GM18502 (cell line): ENCODE results near the gene SLC13A5.
"Not testable (repeated sequence)": the region's sequence is repeated elsewhere in the genome, so short reads cannot be mapped to it uniquely, and the experiment has no call there.

Experiments
- ATAC-seq: cut with Tn5 transposase; IDR thresholded peaks from one replicate; pipeline ENCODE4 v1.9.1; 2021; ENCODE audit warnings: mild to moderate bottlenecking; ENCODE audit not compliant: unreplicated experiment, poor library complexity

SLC13A5 gene

DNA sequence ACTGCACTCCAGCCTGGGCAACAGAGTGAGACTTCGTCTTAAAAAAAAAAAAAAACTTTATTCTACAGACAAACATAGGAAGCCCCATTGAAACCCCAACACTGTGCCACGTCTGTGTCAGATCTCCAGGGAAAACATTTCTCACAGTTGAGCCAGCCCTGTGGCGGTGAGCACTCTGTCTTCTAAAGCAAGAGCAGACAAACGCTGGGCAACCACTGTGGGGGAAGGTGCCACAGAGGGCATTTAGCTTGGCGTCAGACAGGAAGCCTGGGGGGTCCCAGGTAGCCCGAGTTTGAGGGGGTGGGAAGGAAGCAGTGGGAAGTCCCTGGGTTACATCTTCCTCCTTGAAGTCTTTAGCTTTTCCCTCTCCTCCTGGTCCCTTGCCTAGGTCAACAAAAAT lies 45.7 kb downstream of the SLC13A5 start:
- no peak for ATAC-seq

DNA sequence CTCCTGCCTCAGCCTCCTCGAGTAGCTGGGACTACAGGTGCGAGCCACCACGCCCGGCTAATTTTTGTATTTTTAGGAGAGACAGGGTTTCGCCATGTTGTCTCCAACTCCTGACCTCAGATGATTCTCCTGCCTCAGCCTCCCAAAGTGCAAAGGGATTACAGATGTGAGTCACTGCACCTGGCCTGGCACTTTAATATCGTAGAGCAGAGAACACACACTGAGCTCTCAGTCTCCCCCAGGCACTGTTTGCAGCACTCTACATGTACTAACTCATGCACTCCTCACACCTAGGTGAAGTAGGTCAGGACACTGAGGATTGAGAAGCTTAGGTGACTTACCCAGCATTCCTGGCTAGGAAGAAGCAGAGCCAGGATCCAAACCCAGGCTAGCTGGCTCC lies 46.6 kb downstream of the SLC13A5 start:
- ATAC-seq: no peak

DNA sequence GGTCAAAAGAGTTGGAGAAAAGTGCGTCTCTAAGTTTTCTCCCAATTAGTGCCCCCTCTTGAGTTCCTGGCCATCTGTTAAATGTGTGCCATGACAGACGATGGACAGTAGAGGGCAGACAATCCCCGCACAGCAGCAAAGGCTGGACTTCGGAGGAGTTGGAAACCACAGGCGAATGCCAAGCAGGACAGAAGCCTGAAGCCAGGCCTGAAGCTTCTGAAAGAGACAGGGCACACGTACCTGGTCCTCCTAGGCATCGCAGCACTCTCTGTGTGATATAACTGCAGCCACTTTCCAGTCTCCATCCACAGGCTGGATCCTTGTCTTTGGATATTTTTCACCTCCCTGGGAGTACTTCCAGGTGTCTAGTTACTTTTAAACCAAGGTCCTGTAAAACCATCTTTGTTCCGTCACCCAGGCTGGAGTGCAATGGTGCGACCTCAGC lies 47.1 kb downstream of the SLC13A5 start:
- ATAC-seq: no peak

DNA sequence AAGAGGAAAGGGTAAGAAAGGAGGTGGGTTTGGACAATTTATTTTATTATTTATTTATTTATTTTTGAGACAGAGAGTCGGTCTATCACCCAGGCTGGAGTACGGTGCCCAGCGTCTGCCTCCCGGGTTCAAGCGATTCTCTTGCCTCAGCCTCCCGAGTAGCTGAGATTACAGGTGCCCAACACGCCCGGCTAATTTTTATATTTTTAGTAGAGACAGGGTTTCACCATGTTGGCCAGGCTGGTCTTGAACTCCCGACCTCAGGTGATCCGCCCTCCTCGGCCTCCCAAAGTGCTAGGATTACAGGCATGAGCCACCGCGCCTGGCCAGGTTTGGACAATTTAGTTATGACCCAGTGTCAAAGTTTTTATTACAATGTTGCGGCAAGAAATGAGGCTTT lies 50.0 kb downstream of the SLC13A5 start:
- not testable (repeated sequence) for ATAC-seq

DNA sequence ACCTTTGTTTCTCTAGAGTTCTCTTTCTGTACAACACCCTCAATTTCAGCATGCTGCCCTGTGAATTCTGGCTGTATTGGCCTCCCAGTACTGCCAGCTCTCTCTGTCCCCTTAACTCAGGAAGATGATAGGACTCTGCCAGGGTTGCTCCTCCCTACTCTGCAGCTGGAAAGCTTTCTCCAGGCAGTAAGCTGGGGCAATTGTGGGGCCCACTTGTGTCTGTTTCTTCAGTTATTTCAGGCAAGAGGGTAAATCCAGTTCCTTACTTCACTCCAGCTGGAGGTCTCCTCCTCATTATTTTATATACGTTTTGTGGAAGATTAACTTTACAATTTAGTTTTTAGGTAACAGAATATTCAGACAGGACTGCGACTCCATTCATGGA lies 51.7 kb downstream of the SLC13A5 start:
- no peak for ATAC-seq

DNA sequence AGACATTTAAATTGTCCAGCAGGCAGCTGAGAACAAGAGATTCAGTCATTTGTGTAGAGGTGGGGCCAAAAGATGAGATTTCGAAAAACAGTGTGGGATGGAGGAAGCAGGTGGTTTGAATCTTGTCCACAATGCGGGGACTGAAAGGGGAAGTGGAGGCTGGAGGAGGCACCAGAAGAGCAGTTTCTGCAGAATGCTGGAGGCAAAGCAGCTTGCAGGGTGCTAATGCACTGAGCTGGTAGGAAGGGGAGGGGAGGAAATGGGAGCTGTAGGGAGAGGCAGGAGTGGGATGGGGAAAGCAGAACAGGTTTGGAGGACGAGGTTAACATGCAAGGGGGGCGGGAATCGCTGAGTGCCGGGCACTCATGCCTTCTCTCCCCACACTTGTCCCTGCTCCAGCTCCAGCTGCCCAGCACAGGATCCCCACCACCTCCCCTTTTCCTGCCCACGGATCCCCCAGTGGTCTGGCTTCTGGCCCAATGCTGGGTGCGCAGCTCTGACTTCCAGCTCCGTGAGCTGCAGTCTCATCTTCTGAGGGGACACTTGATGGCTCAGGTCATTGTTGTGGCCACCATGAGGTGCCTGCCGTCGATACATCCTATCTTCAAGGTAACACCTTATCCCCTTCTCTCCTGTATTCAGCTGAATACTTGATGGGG lies 52.2 kb downstream of the SLC13A5 start:
- peak; percentile 75 for ATAC-seq

DNA sequence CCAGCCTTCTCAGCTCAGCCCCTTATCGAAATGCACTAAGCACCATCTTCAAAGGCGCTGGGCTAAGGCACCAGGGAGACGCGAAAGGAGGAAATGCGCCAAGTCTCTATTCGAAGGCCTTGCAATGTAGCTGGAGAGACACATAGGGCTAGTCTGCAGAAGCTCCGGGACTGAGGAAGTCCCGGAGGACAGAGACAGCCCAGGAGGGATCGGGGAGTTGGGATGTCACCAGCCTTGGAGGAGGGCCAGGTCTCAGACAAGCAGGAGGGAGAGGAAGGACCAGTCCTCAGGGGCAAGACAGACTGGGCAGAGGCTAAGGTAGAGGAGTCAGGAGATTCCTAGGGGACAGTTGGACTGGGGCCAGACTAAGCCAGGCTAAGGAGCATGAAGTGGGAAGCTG lies 53.1 kb downstream of the SLC13A5 start:
- no peak for ATAC-seq

DNA sequence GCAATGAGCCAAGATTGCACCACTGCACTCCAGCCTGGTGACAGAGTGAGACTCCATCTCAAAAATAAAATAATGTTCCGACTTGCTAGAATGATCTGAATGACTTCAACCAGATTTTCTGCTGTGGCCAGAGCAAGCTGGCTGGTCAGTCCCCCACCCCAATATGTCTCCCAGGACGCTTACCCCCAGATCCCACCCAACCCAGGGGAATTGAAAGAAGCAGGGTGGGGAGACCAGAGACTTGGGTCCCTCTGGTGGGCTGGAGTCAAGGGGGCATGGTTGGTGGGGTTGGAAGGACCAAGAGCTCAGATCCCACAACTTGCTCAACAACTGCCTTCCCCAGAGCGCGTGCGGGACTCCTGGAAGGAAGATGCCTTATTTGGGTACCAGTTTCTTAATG lies 54.8 kb downstream of the SLC13A5 start:
- not testable (repeated sequence) for ATAC-seq

DNA sequence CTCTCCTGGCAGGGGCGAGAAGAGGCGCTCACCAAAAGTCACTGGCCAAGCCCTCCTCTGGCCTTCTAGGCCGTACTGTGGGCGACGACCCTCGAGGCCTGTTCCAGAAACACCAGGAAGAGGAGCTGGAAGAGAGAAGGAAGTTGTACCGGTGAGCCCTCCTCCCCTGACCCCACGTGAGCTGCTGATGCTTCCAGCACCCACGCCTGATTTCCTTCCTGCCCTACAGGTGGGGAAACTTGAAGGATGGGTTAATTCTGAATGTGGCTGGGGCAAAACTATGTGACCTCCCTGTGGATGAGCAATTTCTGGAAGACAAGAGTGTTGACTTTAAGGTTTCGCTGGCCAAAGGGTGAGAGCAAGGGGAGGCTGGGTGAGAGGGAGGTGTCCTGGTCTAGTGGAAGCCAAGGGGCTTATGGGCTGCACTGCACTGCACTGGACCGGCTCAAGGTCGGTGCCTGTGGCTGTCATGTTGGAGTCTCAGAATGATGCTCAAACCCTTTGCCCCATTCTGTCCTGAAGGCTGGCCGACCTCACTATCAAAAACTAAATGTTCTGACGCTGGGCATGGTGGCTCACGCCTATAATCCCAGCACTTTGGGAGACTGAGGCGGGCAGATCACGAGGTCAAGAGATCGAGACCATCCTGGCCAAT lies 55.4 kb downstream of the SLC13A5 start:
- ATAC-seq: no peak

DNA sequence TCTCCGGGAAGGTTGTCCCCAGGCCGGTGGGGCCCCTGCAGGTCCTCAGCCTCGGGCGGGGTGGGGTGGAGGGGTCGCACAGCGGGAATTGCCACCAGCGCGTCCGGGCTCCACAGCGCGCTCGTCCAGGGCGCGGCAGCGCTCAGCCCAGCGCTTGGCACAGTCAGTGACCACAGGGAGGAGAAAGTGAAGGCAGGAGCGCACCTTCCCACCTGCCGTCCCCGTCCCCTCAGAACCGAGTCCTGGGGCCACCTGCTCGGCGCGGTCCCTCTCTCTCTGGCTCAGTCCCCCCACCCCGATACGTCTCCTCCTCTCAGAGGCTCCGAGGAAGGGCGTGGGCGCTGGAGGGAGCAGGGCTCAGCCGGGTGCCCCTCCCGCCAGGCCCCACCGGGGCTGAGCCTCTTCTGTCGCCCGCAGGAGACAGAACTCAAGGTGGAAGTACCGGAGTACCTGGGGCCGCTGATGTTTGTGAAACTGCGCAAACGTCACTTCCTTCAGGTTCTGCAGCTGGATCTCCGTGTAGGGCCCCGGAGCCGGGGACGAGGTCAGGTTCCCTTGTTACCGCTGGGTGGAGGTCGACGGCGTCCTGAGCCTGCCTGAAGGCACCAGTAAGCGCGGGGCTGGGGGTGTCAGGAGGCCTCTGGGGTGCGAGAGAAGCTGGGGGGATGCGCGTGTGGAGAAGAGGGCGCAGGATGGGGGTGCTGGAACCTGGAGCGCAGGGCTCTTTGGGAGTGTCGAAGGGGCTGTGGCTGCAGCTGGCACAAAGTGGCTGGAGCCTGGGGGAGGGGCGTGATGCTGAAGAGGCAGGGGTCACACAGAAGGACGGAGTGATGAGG lies 56.2 kb downstream of the SLC13A5 start:
- ATAC-seq: peak; percentile 38

DNA sequence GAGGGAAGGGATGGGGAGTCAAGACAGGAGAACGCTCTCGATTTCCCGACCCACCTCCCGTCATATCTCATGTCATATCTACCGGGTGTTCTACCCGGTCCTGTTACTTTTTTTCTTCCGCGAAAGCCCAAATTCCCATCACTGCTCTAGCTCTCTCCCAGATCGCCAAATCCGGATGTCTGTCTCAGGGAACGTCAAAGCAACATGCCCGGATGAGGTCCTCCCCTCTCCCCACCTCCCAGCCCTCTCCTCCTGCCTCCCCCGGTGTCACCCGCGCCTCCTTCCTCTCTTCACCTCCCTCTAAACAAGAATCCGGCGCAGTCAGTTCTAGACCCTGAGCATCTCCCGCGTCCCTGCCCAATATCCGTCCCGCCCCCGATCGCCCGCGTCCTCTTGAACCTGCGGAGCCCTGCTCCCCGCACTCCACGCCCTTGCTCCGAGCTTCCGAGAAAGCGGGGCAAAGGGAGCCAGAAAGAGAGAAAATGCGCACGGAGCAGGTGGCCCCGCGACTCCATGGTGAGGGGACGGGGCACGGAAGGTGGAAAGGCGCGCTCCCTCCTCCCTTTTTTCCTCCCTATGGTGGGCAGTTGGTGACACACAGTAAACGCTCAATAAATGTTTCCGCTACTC lies 57.3 kb downstream of the SLC13A5 start:
- not testable (repeated sequence) for ATAC-seq

DNA sequence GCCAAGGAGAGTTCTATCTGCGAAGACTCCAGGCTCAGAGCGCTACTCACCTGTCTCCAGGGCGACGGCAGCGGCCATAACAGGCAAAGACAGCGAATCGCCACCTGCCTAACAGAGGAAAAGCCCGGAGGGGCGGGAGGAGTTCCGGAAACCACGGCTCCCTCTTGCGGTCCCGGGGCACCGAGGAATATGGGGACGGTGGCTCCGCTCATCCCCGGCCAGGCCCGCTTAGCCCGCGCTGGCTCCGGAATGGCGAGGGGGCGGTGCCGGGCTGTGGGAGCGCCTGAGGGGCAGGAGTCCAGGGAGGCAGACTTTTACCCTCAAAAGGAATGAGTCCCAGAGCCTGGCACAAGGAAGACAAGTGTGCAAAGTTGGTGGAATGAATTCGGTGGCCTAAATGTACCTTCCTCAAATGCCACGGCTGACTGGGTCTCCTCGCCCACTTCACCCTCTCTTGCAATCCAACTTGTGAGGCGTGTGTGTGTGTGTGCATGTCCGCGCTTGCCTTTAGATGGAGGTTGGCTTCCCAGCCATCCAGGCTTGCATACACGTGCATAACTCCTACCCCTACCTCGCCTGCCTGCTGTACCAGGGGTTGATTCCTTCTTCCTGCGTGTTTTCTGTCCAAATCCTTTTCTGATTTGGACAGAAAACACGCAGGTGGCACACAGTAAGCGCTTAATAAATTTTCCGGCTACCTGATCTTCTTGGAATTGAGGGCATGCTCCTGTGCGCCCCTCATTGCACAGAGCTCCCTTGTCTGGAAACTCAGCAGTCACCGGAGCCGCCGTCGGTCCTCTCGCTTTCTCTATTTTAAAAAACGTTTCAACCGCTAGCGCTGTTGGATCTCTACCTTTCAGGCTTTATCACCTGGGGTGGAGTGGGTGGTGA lies 58.1 kb downstream of the SLC13A5 start:
- ATAC-seq: no peak

DNA sequence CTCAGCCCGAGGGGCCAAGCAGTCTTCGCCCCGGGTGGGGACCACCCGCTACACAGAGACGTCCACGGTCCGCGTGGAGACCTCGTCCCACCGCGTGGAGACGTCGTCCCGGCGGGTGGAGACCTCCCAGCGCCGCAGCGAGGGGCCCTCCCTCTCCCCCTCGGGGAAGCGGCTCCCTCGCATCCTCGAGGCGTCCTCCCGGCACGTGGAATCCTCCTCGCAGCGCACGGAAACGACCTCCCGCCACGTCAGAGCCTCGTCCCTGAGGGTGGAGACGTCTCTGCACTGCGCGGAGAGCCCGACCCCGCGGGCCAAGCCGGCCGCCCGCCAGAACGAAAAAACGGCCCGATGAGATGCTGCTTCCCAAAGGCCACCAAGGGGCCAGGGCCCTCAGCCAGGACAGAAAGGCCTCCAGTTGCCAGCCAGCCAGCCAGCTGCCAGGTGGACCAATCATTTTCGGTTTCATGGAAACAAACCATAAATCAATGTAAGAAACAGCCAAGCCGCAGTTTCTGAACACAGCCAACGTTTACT lies 61.2 kb downstream of the SLC13A5 start:
- no peak for ATAC-seq

DNA sequence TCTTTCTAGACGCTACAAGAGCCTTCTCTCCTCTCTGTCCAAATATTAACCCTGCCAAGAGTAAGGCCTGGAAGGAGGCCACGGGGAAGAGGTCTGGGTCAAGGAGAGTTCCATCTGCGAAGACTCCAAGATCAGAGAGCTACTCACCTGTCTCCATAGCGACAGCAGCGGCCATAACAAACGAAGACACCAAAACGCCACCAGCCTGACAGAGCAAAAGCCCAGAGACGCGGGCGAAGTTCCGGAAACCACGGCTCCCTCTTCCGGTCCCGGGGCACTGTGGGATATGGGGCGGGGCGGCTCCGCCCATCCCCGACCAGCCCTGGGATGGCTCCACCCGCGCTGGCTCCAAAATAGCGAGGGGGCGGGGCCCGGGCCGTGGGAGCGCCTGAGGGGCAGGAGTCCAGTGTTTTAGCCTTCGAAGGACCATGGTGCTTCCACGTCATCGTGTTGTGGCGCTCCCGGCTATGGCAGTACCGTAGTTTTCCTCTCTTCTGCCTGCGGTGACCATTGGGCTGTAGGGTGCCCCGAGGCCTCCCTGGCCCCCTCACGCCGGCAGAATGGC lies 61.7 kb downstream of the SLC13A5 start, which contains the start of the genes C17orf100 and MED31:
TSS of gene C17orf100 (plus strand) at position 409 of the 565 bp plus-strand sequence. CDS start at position 561, 152 bp downstream.
TSS of gene MED31 (minus strand) at position 252 of the 565 bp plus-strand sequence. CDS start at position 175, 77 bp downstream.
- peak; percentile 82 for ATAC-seq

DNA sequence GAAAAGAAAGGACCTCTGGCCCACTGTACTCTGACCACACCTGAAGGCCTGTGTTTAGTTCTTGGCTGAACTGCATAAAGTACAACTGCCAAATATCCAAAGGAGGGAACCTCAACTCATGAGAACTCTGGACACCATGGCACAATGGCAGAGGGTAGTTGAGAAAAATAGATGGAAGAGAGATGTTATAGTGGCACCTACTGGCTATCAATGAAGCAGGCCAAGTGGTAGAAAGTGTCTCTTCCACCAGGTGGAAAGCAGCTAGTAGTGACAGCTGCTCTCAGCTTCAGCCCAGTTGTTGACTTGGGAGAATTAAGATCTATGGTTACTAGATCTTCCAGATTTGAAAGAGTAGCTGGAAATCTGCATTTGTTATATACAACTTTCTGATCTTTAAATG lies 65.0 kb downstream of the SLC13A5 start:
- ATAC-seq: no peak

DNA sequence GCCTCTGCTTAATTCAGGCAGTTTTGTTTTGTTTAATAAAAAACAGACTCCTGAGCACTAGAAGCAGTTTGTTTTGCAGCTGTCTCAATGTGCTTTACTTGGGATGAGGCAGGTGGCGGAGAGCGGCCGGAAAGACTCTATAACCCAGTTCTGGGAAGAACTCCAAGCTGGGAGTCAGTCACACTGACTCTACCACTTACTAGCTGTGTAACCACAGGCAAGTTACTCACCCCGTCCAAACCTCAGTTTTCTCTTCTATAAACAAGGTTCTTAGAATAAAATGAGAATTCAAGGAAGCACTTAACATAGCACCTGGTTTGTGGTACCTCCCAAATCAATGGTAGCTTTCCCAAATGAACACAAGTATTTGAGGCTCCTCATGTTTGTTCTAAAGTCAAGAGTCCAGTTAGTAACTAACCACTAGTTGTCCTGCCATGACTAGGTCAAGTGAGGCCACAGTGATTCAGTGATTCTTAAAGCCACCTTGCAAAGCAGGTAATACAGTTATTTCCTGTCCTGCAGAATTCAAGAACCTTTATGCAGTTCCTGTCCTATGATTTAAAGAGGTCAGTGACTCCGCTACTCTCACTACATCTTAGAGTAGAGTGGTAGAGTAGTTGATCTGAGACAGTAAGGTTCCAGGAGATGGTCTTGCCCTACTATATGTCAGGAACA lies 69.6 kb downstream of the SLC13A5 start:
- no peak for ATAC-seq

DNA sequence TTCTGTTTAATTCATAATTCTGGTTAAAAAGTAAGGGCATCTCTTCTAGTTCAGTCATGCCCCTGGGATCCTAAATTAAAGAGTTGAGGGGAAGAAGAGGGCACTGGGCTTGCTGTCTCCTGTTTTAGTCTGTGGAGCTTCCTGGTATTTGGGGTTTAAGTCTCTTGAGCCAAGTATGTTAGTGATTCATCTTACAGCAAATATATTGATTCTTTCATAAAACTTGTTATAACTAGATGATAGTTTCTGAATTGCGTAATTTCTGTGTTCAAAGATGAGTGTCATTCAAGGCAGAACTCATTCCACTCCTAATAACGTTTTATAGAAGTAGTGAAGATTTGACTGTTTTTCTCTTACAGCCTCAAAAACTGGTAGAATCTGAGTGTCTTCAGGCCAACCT lies 70.6 kb downstream of the SLC13A5 start:
- ATAC-seq: no peak

DNA sequence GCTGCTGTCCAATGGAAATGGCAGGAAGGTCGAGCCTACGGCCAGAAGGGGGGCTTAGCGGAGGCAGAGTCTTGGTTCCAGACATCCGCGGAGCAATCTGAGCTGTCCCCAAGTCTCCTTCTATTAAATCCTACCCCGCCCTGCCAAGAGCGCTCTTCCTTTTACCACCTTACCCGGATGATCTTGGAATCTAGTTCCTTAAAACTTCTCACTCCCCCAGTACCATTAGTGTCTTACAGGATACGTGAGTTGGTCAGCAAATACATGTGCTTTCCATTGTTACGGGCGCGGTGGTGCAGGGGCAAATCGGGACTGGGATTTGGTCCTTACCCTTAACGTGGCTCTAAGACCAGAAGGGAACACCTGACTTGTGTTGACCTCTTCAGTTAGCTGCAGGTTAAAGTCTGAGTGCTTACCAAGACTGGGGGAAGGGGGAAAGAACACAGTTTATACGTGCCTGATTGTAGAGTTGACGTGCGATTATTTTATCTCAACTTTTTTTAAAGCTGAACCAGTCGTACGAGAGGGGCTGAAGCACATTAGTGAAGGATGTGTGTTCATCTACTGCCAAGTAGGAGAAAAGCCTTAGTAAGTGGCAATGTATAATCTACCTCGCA lies 71.8 kb downstream of the SLC13A5 start:
- ATAC-seq: no peak
